Measurements from ENCODE around the gene KLHDC3. TPM values are rescaled to one million over a fixed set of nuclear protein-coding genes. Genes with fewer than 3 reads are reported as not detected.

The KLHDC3 gene
- total and polyA plus RNA-seq, 11 donors = 79.4 to 180 (median 102) TPM

GRCh38 chr6:42968126-42968701 lies 45.8 kb upstream of the KLHDC3 start:
- Histone ChIP-seq H3K36me3 (peaks cover 0 to 73% (median 51%) of the 10 kb centered on the region in 9 donors), H3K9me3 (no peaks in the 10 kb centered on the region), H3K4me1 (peaks cover 0 to 11% (median 0%) of the 10 kb centered on the region in 12 donors), H3K27me3 (no peaks in the 10 kb centered on the region), H3K4me3 (no peak overlapping the region), H3K27ac (no peak overlapping the region)
- ATAC-seq (no peak), DNase-seq (no peak)
- WGBS, 4 donors = 95 to 98% (median 96%) methylated on average over 12 of the region's 12 CpGs
- intact Hi-C loops (cut with DNase I) = no loop called here
- TF ChIP-seq POLR2A (IDR thresholded peaks at IDR 0.05) (no peak), CTCF (IDR thresholded peaks at IDR 0.05) (no peak)

GRCh38 chr6:42968783-42969182 lies 45.3 kb upstream of the KLHDC3 start:
- Histone ChIP-seq H3K36me3 (peaks cover 0 to 73% (median 50%) of the 10 kb centered on the region in 9 donors), H3K4me3 (no peak overlapping the region), H3K4me1 (peaks cover 0 to 11% (median 0%) of the 10 kb centered on the region in 12 donors), H3K27ac (no peak overlapping the region), H3K27me3 (no peaks in the 10 kb centered on the region), H3K9me3 (no peaks in the 10 kb centered on the region)
- WGBS, 4 donors = 81 to 94% (median 85%) methylated on average over 4 of the region's 4 CpGs
- no peak for DNase-seq
- intact Hi-C loops (cut with DNase I) = no loop called here
- TF ChIP-seq CTCF (IDR thresholded peaks at IDR 0.05) (no peak), POLR2A (IDR thresholded peaks at IDR 0.05) (no peak)
- ATAC-seq = no peak

GRCh38 chr6:42969431-42969830 lies 44.6 kb upstream of the KLHDC3 start:
- TF ChIP-seq POLR2A (IDR thresholded peaks at IDR 0.05) (no peak), CTCF (IDR thresholded peaks at IDR 0.05) (no peak)
- Histone ChIP-seq H3K4me1 (peaks cover 0 to 11% (median 0%) of the 10 kb centered on the region in 12 donors), H3K4me3 (no peak overlapping the region), H3K36me3 (peaks cover 0 to 72% (median 44%) of the 10 kb centered on the region in 9 donors), H3K9me3 (no peaks in the 10 kb centered on the region), H3K27ac (no peak overlapping the region), H3K27me3 (no peaks in the 10 kb centered on the region)
- WGBS, 4 donors = 90 to 98% (median 95%) methylated on average over 2 of the region's 2 CpGs
- DNase-seq = no peak
- intact Hi-C loops (cut with DNase I) = no loop called here
- no peak for ATAC-seq

GRCh38 chr6:42969934-42970333 lies 44.1 kb upstream of the KLHDC3 start:
- TF ChIP-seq CTCF (IDR thresholded peaks at IDR 0.05) = no peak
- no peak for TF ChIP-seq POLR2A (IDR thresholded peaks at IDR 0.05)
- 80 to 97% (median 95%) methylated on average over 4 of the region's 4 CpGs for WGBS, 4 donors

More at GRCh38 chr6:42969934-42970333, 44.1 kb upstream of the KLHDC3 start:
- Histone ChIP-seq H3K9me3 (no peaks in the 10 kb centered on the region), H3K27ac (no peak overlapping the region), H3K36me3 (peaks cover 0 to 71% (median 39%) of the 10 kb centered on the region in 9 donors), H3K4me3 (no peak overlapping the region), H3K4me1 (peaks cover 0 to 11% (median 0%) of the 10 kb centered on the region in 12 donors), H3K27me3 (no peaks in the 10 kb centered on the region)
- intact Hi-C loops (cut with DNase I) = loop anchor here in 1 of 10 donors (10.0 kb wide), 1 partner anchor 65 kb away; no protein-coding TSS in a partner anchor
- DNase-seq (no peak), ATAC-seq (no peak)

All from heart left ventricle (tissue), 16 donors.